DOHH2 (cell line): Measurements from ENCODE around the gene UBXN10.

ENCODE experiments used
- H3F3A ChIP-seq: fragments of 200-600 bp; sonication (generic), shearing (Covaris generic); 2 replicates; pipeline ENCODE4 v1.6.0; 2016; ENCODE audit warnings: antibody characterized with exemption, mild to moderate bottlenecking; ENCODE audit not compliant: control insufficient read depth, insufficient read depth
- H3K27ac ChIP-seq: fragments of 200-600 bp; sonication (generic); 2 replicates; pipeline ENCODE4 v1.5.1; 2014; ENCODE audit warnings: low read depth, mild to moderate bottlenecking, low read length, moderate library complexity
- H3K27me3 ChIP-seq: fragments of 200-600 bp; sonication (generic); 2 replicates; pipeline ENCODE4 v1.6.1; 2014; ENCODE audit warnings: mild to moderate bottlenecking, low read length, mixed read lengths; ENCODE audit not compliant: control insufficient read depth
- H3K36me3 ChIP-seq: fragments of 200-600 bp; sonication (generic); 2 replicates; pipeline ENCODE4 v1.6.1; 2014; ENCODE audit warnings: mild to moderate bottlenecking, low read length, moderate library complexity, mixed read lengths; ENCODE audit not compliant: control insufficient read depth
- H3K4me1 ChIP-seq: fragments of 200-600 bp; sonication (generic); 2 replicates; pipeline ENCODE4 v1.6.1; 2014; ENCODE audit warnings: mild to moderate bottlenecking, low read length, mixed read lengths; ENCODE audit not compliant: control insufficient read depth
- H3K4me2 ChIP-seq: fragments of 200-600 bp; sonication (generic); 2 replicates; pipeline ENCODE4 v1.6.0; 2014; ENCODE audit warnings: mild to moderate bottlenecking, low read length, moderate library complexity
- H3K4me3 ChIP-seq: fragments of 200-600 bp; sonication (generic); 2 replicates; pipeline ENCODE4 v1.5.1; 2014; ENCODE audit warnings: mild to moderate bottlenecking, low read length, mixed read lengths
- H3K79me2 ChIP-seq: fragments of 200-600 bp; sonication (generic); 2 replicates; pipeline ENCODE4 v1.6.1; 2014; ENCODE audit warnings: mild to moderate bottlenecking, low read length, mixed read lengths; ENCODE audit not compliant: control insufficient read depth
- H3K9me2 ChIP-seq: fragments of 200-600 bp; sonication (generic); replicated peaks from 2 replicates; pipeline ENCODE4 v1.6.1; 2014; ENCODE audit warnings: mild to moderate bottlenecking, low read length, mixed read lengths; ENCODE audit not compliant: control insufficient read depth
- H3K9me3 ChIP-seq: fragments of 200-600 bp; sonication (generic); 2 replicates; pipeline ENCODE4 v1.6.1; 2014; ENCODE audit warnings: antibody characterized with exemption, low read length, mixed read lengths; ENCODE audit not compliant: control insufficient read depth, insufficient read depth
- H4K20me1 ChIP-seq: fragments of 200-600 bp; sonication (generic); 2 replicates; pipeline ENCODE4 v1.6.0; 2014; ENCODE audit warnings: low read depth, mild to moderate bottlenecking, antibody characterized with exemption, low read length, moderate library complexity; ENCODE audit not compliant: control insufficient read depth, insufficient read depth
- CTCF ChIP-seq: fragments of 200-600 bp; sonication (generic); IDR thresholded peaks from one replicate; pipeline ENCODE4 v1.5.1; 2014; ENCODE audit warnings: antibody characterized with exemption, mild to moderate bottlenecking, low read depth, low read length; ENCODE audit not compliant: poor library complexity, severe bottlenecking
- EZH2phosphoT487 ChIP-seq: fragments of 200-600 bp; sonication (generic); IDR thresholded peaks from 2 replicates; pipeline ENCODE4 v1.6.1; 2017; ENCODE audit warnings: borderline replicate concordance, mild to moderate bottlenecking, antibody characterized with exemption, low read length, moderate library complexity, mixed read lengths

Gene UBXN10

GRCh38 chr1:20188455-20188817 is 2.5 kb downstream of the UBXN10 start:
- Histone ChIP-seq H3K27ac (no peak overlapping the region), H3F3A (no peaks in the 10 kb centered on the region), H4K20me1 (no peaks in the 10 kb centered on the region), H3K4me1 (peaks cover 22% of the 10 kb centered on the region), H3K9me3 (no peaks in the 10 kb centered on the region), H3K27me3 (peaks cover 28% of the 10 kb centered on the region), H3K9me2 (no peaks in the 10 kb centered on the region), H3K4me3 (no peak overlapping the region), H3K4me2 (no peak overlapping the region), H3K36me3 (no peaks in the 10 kb centered on the region), H3K79me2 (no peaks in the 10 kb centered on the region)
- no peak for TF ChIP-seq EZH2phosphoT487
- TF ChIP-seq CTCF, result no peak

DNA sequence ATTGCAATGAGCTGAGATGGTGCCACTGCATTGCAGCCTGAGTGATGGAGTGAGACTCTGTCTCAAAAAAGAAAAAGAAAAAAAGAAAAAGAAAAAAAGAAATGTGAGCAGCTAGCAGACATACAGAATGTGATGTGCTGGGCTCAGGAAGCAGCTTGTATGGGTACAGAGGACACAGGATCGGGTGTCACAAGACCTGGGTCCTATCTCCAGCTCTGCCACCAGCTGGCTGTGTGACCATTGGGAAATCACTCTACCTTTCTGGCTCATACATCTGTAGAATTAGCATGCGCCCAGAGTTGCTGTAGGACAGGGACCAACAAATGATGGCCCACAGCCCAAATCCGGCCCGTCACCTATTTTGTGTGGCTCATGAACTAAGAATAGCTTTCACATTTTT is 3.8 kb downstream of the UBXN10 start:
- H3K9me3 ChIP-seq, result no peaks in the 10 kb centered on the region
- no peaks in the 10 kb centered on the region for H4K20me1 ChIP-seq
- H3F3A ChIP-seq, result no peaks in the 10 kb centered on the region
- TF ChIP-seq EZH2phosphoT487, result no peak
- no peak for TF ChIP-seq CTCF
- H3K4me3 ChIP-seq, result no peak overlapping the region
- H3K9me2 ChIP-seq, result no peaks in the 10 kb centered on the region
- peaks cover 36% of the 10 kb centered on the region for H3K27me3 ChIP-seq
- H3K27ac ChIP-seq, result no peak overlapping the region
- H3K79me2 ChIP-seq, result no peaks in the 10 kb centered on the region
- no peak overlapping the region for H3K4me2 ChIP-seq
- no peaks in the 10 kb centered on the region for H3K36me3 ChIP-seq
- peaks cover 22% of the 10 kb centered on the region for H3K4me1 ChIP-seq

- peaks cover 18% of the 10 kb centered on the region for H3K4me1 ChIP-seq
- H3K79me2 ChIP-seq, result no peaks in the 10 kb centered on the region
- no peak overlapping the region for H3K4me2 ChIP-seq
- no peak overlapping the region for H3K27ac ChIP-seq
- H3K36me3 ChIP-seq, result no peaks in the 10 kb centered on the region
- H3K9me2 ChIP-seq, result no peaks in the 10 kb centered on the region
- H3F3A ChIP-seq, result no peaks in the 10 kb centered on the region
- peaks cover 38% of the 10 kb centered on the region for H3K27me3 ChIP-seq
- no peaks in the 10 kb centered on the region for H4K20me1 ChIP-seq
- no peaks in the 10 kb centered on the region for H3K9me3 ChIP-seq
- TF ChIP-seq CTCF (no peak), EZH2phosphoT487 (no peak)
- no peak overlapping the region for H3K4me3 ChIP-seq
Observed at GRCh38 chr1:20190256-20191160, 4.6 kb downstream of the UBXN10 start.
